Measurements from ENCODE around the gene SLX9. TPM values are rescaled to one million over a fixed set of nuclear protein-coding genes. Genes with fewer than 3 reads are reported as not detected.

Gene SLX9
- total RNA-seq, 1 experiment from 2014 or later, result 31.3 TPM

GRCh38 chr21:44929799-44930542 lies 9.9 kb upstream of the SLX9 start:
- DNase-seq (ENCODE audit: low spot score), result no peak

- no peak for DNase-seq (ENCODE audit: low spot score)
Observed at GRCh38 chr21:44930543-44930981, 9.3 kb upstream of the SLX9 start.

DNA sequence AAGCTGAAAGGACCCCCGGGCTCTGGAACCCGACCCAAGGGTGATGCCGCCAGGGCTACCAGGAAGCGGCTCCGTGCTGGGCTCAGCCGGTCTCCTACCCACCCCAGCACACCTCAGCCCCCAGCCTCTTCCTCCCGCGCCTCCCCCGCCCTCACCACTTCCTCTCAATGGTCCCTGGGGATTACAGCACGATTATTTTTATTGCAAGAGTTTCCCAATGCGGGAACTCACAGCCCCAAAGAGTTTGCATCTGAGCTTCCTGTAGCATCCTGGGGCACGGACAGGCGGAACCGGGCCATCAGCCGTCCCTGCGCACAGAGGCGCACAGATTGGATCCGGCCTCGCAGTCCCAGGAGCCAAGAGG lies 8.7 kb upstream of the SLX9 start:
- no peak for DNase-seq (ENCODE audit: low spot score)

DNA sequence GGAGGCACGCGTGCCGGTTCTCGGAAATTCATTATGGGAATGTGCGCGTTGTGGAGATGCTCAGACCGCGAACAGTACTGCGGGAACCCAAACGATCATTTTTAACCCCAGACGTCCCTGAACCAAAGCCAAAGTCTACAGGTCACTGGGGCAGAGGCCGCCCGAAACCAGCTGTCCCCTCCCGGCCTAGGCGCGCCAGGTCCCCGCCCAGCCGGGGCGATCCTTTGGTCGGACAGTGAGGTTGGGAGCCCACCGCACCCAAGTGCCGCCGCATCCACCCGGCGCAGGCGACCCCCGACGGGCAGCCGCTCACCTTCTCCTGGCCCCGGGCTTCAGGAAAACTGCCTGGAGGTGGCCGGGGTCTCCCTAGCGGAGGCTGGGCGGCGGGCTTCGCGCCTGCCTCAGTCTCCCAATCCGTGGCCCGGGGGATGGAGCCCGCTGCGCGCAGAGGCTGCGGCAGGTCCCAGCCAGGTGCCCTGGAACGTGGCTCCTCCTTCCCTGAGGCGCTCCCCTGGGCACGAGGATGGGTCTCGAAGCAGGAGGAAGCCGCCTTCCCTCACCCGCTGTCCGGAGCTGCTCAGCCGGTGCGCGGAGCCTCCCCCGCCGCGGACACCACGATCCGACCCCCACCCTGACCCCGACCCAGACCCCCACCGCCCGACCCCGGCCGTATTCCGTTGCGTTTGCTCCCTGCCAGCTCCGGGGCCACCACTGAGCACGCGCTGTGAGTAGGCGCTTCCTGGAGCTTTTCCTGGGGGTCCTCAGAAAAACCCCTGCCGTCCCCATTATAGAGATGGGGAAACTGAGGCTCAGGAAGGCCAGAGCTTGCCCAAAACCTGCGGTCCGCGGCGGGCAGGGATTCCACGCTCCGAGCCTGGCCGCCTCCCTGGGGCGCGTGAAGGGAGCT lies 8.1 kb upstream of the SLX9 start:
- no peak for DNase-seq (ENCODE audit: low spot score)

DNA sequence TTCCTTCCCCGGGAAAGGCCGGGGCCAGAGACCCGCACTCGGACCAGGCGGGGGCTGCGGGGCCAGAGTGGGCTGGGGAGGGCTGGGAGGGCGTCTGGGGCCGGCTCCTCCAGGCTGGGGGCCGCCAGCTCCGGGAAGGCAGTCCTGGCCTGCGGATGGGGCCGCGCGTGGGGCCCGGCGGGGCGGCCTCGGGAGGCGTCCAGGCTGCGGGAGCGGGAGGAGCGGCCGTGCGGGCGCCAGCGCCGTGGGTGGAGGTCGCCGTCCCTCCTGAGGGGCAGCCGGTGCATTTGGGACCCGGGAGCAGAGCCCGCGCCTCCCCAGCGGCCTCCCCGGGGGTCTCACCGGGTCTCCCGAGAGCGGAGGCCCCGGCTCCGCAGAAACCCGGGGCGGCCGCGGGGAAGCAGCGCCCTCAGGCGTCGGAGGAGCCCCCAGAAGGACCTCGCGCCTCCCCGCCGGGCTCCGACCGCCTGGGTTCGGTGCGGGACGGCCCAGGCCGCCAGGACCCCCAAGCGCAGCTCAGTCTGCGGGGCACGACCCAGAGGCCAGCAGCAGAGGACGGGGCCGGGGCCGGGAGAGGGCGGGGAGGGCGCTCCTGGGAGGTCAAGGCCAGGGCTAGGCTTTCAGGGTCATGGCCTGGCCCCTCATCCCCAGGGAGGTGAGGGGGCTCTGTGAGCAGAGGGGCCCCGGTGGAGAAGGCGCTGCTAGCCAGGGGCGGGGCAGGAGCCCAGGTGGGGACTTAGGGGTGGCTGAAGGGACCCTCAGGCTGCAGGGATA lies 7.2 kb upstream of the SLX9 start:
- DNase-seq (ENCODE audit: low spot score), result no peak

DNA sequence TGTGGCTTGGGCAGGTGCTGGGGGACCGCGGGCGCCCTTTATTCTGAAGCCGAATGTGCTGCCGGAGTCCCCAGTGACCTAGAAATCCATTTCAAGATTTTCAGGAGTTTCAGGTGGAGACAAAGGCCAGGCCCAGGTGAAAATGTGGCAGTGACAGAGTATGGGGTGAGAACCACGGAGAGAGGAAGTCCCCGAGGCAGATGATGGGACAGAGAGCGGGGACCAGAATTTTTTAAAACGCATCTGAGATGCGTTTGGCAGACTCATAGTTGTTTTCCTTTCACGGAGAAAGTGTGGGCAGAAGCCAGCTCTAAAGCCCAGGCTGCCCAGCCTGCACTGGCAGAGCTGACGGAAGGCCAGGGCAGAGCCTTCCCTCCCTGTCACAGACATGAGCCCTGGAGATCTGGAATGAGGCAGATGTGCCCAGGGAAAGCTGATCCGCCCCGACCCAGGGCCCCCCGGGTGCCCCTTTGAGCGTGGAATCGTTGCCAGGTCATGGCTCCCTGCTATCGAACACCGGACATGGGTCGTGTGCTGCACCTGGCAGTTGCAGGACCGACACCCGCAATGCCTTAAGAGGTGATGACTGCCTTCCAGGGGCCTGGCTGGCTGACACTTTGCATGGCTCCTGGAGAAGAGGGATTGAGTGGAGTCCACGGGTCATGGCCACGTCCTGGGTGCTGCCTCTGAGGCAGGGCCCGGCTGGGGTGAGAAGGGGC lies 6.5 kb upstream of the SLX9 start:
- DNase-seq (ENCODE audit: low spot score), result no peak

DNA sequence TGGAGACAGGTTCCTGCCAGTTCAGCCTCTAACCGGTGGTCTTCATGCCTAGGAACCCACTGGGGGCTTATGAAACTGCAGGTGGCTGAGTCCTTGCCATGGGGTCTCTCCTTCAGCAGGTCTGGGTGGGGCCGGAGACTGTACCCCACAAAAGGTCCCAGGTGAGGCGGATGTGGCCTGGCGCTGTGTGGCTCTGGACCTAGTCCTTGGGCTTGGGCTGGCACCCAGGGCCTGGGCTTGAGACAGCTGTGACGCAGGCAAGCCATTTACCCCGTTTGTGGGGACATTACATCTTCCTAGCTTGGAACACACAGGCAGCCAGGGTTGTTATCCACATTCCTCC lies 5.9 kb upstream of the SLX9 start:
- no peak for DNase-seq (ENCODE audit: low spot score)

DNA sequence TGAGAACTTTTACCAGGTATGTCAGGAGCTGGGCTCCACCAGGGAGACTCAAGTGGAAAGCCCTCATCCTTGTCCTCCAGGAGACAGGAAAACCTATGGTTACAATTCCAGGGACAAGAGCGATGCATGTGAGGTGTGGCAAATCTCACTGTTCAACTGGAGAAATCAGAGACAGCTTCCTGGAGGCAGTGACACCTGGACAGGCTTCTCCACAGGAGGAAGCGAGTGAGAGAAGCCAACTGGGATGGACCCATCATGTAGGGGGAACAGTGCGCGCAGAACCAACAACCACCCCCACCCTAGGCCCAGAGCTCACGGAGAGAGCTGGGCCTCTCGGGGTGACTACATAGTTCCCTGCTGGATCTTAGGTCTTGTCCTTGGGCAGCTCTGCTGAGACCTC lies 5.6 kb upstream of the SLX9 start:
- no peak for DNase-seq (ENCODE audit: low spot score)

- no peak for DNase-seq (ENCODE audit: low spot score)
Observed at GRCh38 chr21:44934797-44935532, 4.9 kb upstream of the SLX9 start.

GRCh38 chr21:44935533-44935927 lies 4.3 kb upstream of the SLX9 start:
- DNase-seq (ENCODE audit: low spot score), result no peak

- no peak for DNase-seq (ENCODE audit: low spot score)
Observed at GRCh38 chr21:44938772-44939531, 877 bp upstream of the SLX9 start.

- no peak for DNase-seq (ENCODE audit: low spot score)
Observed at GRCh38 chr21:44940116-44940631, 345 bp downstream of the SLX9 start.

- no peak for DNase-seq (ENCODE audit: low spot score)
Observed at GRCh38 chr21:44941567-44941966, 1.7 kb downstream of the SLX9 start.

- DNase-seq (ENCODE audit: low spot score), result no peak
Observed at GRCh38 chr21:44942566-44942965, 2.7 kb downstream of the SLX9 start.

DNA sequence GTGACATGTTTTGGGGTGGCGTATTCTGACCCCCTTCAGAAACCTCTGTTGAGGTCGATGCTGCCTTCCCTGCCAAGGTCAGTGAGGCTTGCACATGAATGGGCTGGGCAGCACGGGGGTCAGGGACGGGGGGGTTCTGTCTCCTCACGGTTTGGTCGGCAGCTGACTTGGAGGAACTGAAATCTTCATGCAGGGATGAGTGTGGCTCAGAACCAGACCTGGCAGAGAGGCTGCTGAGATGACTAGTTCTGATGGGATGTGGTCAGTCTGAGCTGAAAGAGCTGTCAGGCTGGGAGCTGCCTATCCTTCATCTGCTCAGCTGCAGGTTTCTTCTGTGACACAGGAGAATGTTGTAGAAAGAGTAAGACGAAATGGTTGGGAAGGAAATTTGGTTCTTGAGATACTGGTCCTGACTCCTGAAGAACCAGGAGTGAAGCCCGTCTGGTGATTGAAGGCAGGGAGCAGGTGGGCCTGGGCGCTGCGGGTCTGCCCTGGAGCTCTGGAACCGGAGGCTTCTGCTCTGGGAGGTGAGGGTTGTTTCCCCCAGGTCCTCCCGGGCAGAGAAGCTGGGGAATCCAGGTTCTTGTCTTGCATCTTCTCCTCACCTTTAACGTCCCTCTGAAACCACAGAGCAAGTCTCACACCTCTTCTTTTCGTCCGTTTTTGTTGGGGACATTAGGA lies 3.3 kb downstream of the SLX9 start:
- no peak for DNase-seq (ENCODE audit: low spot score)

- DNase-seq (ENCODE audit: low spot score), result no peak
Observed at GRCh38 chr21:44943686-44944550, 4.1 kb downstream of the SLX9 start.

- DNase-seq (ENCODE audit: low spot score), result no peak
Observed at GRCh38 chr21:44944596-44944995, 4.8 kb downstream of the SLX9 start.
